HG03342 (cell line): ENCODE results near the gene CDK14.
A peak's percentile ranks its signal among the peaks of the same experiment; 100 is the strongest.

Experiments
- ATAC-seq: cut with Tn5 transposase; IDR thresholded peaks from one replicate; pipeline ENCODE4 v1.9.1; 2021; ENCODE audit warnings: mild to moderate bottlenecking, moderate library complexity; ENCODE audit not compliant: unreplicated experiment

The CDK14 gene

DNA sequence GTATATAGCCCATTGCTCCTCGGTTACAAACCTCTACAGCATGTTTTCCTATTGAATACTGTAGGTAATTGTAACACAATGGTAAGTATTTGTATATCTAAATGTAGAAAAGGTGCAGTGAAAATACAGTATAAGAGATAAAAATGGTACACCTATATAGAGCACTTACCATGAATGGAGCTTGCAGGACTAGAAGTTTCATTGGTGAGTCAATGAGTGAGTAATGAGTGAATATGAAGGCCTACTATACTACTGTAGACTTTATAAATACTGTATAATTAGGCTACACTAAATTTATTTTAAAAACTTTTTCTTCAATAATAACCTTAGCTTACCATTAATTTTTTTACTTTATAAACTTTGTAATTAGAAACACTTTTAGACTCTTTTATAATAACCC lies 239.7 kb downstream of the CDK14 start:
- ATAC-seq, result no peak

DNA sequence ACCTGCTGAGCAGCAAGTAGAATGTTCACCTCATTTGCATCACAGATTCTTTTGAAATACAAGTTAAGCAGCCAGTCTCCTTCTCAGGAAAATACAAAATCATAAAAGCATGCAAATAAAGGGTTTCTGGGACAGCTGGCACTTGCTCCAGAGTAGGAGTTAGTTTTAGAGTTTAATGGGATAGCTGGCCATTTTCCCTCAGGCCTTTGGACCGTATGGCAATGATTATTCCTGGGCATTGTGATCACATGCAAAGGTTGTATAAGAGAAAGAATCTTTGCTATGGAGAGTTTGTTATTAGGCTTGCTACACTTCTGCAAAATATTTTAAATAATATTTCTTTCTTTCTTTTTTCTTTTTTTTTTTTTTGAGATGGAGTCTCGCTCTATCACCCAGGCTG lies 240.8 kb downstream of the CDK14 start:
- no peak for ATAC-seq

DNA sequence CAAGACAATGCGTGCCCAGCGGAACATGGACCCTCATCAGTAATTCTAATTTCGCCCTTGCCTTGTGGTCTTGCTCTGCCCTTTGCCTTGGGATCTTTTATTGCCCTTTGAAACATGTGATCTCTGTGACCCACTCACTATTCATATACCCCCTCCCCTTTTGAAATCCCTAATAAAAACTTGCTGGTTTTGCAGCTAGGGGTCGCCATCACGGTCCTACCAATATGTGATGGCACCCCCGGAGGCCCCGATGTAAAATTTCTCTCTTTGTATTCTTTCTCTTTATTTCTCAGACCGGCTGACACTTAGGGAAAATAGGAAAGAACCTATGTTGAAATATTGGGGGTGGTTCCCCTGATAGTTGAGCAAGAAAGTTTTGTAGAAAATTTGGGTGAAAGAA lies 242.7 kb downstream of the CDK14 start:
- ATAC-seq, result no peak

DNA sequence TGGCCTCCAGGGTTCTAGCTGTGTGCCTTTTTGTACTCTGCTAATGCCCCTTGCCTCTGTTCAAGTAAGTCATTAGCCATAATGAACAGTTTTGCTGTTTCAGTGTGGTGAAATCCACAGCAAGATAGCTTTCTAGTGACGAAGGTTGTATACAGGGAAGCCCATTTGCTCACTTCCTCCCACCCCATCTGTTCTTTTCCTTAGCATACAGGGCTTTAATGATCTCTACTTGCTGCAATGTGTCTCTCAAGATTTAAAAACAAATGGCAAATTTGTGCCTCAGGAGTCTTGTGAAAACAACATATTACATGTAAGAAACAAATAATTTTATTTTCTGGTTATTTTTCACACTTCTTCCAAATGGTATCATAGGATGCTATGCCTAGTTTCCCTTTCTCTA lies 243.2 kb downstream of the CDK14 start:
- ATAC-seq, result no peak

DNA sequence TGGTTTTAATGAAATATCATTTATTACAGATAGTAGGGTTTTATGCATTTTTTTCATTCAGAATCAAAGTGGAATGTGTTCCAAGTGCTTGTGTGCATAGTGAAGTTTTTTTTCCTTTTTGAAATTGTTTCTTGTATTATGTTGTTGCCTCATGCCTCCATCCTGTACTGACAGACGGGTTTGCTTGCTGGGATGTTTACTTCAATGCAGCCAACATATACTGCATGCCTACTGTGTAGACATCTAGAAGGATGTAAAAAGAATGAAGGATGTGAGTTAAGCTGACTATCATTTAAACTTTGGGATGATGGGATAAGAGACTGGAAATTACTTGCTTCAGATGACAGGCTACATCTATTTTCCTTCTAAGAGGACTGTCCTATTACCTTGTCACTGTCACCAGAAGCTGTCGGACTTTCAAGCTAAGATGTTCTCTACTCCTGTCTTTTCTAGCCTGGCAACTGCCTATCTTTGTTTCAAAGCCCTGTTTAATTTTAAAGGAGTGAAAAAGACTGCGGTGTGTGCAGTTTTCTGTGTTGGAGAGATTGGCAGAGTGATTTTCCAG lies 243.7 kb downstream of the CDK14 start:
- ATAC-seq, result no peak

DNA sequence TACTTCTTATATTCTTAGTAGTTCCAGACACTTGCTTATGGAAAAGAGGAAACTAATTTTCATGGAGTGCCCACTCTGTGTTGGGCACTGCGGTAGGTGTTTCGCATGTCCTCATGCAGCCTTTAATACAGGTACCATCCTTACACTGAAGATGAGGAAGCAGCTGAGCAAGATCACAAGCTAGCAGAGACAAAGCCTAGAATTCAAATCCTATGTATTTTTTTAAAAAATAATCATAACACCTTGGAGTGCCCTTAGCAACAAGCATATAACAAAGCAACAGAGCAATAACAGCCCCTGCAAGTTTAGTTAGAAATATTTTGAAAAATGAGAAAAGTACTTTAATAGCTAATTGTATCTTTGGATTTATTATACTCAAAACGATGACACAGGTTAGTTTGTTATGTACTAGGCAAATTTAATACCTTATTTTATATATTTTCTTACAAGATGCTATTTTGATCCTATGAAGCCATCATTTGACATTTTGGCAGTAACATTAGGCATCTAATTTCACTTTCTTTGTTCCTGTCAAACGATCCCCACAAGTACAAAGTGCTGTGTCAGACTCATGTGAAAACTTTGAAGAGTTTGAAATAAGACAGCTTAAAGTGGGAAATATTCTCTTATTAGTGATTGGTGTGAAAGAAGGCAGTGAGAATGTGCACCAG lies 245.8 kb downstream of the CDK14 start:
- peak; percentile 67 for ATAC-seq

DNA sequence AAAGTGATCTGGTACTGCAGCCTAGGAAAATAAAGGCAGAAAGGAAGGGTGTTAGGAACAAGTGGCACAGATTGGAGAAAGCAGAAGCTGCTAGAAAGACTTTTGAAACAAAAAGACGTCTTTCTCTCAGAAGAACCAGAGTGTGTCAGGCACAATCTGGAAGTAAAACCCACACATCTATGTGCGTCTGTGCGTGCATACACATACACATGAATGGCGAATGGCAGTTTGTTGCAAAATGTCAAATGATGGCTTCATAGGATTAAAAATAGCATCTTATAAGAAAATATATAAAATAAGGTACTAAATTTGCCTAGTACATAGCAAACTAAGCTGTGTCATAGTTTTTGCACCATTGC lies 246.3 kb downstream of the CDK14 start:
- ATAC-seq, result no peak

DNA sequence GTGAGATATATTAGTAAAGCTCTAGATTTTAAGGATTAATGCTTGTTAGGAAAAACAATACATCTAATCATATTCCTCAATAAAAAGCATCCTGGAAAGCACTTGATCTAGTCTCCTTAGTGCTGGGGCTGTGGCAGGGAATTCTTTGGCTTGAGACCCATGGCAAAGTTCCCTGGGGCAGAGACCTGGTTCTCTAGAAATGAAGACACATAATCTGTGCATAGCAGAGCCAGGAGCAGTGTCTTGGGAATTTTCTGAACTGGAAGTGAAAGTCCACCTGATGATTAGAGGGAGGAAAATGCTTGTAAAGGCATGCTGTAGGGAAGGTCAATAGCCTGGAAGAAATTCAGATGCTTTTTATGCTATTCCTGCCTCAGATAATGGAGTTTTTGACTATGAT lies 247.4 kb downstream of the CDK14 start:
- no peak for ATAC-seq

DNA sequence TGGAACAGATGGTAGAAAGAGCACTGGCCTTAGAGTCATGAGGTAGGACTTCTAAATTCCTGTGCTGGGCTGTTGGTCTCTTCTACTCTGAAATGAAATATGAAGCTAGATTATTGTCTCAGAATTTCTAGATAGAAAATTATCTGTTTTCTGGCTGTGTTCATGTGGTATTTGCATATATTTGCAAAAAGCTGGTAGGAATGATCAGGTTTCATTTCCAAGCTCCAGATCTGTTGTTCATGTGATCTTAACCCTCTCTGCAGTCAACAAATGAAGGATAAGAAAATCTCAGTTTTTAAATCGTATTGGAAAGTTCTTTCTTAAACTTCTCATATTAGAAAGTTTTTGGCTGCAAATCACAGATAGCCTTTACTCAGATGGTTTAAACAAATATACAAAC lies 248.3 kb downstream of the CDK14 start:
- ATAC-seq, result no peak

DNA sequence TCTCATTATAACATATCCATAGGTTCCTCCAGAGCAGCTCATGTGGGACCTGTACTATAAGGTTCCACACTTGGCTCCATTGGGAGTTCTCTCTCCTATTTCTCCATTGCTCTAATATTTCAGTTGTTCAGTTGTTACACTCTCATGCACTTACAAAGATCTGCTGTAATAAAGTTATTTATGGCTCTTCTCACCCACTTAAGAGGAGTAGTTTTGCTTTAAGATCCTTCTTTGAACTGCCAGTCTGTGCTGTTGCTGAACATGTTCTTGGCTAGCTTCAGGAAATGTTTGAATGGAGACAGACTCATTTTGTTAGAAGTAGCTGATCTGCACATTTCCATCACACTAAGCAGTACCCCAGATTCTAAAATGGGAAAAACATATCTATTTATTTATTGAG lies 250.1 kb downstream of the CDK14 start:
- ATAC-seq, result no peak

DNA sequence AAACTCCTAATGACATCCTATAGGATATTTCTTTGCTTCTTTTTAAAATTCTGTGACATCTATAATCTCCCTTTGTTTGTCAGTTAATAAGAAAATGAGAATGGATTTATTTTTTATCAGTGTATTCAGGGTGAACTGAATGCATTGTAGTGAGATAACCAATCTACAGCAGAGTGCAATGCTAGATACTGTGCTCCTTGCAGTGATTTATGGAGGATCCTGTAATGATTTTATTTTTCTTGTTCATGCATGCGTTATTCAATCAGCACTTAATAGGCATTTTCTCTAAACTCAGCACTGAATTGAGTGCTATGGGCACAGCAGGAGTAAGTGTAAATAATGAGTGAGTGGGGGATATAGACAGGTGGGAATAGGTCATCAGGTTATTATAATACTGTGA lies 253.9 kb downstream of the CDK14 start:
- ATAC-seq, result no peak

DNA sequence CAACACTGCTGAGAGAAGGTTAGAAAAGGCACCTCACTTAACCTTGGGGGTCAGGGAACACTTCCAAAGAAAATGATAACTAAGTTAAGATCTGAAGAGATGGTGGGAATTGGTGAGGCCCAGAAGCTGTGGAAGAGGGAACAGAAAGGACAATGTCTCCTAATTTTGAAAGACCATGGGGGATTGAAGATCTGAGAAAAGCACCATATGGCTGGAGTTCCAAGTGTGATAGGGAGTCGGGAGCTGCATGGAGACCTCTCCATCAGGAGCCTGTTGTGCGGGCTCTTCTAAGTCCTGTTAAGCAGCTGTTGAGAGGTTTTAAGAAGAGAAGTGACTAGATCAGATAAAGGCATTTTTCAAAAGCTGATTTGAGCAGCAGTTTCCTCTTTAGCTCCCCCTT lies 254.3 kb downstream of the CDK14 start:
- ATAC-seq, result no peak

DNA sequence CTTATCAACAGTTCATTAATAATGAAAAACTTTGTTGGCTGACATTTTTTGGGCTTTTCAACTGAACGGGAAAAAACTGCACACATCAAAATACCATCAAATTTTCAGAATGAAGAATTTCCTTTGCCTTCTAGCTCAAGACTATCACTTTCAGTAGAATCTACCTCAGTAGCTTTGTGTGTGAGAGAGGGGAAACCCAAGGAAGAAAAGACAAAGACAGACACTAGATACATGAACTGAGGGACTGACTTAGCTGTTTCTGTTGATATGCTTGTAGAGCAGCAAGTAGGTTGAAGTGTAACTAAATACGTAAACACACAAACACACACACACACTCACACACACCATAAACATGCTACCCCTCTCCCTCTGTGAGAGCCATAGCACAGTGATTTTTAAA lies 257.1 kb downstream of the CDK14 start:
- peak; percentile 50 for ATAC-seq

DNA sequence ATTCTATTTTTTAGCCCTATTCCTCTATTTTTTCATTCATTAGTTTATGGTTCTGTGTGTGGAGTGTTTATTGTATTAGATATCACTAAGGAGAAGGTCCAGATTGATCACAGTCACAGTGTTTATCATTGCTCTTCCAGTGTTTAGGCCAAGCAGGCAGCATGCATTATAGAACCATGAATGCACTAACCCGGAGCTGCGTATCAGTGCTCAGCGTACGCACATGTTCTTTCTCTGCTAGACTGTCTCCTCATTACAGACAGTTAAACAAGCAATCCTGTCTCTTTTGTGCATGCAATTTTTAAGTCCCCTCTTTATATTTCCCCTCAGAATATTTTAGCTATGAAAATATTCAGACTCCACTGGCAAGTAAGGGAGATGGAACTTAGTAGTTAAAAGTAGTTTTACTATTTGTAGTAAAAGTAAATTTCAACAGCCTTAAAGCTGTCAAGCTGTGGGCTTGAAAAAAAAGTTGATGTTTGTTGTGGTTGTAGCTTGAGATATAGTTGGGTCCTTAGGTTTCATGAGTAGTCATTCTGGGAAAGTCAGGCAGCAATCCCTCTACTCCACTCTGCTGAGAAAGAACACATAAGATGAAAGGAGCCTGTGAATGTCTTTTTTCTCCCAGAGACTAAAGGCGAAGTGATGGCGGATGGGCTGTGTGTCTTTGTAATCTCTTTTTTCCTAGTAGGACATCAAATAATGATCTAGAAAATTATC lies 260.4 kb downstream of the CDK14 start:
- ATAC-seq, result no peak

DNA sequence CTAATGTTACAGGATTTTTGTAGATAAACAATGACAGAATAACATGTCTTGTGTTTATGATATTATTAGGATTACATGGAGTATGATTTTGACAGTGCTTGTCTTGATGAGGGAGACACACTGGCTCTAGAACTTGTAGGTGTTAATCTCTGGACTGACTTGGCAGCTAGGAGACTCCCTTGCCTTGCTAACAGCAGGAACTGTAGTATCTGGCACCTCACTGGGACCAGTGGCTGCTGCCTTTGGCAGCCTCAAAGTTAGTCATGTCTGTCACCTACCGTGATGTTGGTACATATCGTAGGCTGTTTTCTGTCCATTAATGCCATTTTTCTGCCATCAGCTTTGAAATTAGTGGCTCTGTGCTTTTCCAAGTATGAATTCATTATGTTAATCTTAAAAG lies 261.5 kb downstream of the CDK14 start:
- no peak for ATAC-seq

DNA sequence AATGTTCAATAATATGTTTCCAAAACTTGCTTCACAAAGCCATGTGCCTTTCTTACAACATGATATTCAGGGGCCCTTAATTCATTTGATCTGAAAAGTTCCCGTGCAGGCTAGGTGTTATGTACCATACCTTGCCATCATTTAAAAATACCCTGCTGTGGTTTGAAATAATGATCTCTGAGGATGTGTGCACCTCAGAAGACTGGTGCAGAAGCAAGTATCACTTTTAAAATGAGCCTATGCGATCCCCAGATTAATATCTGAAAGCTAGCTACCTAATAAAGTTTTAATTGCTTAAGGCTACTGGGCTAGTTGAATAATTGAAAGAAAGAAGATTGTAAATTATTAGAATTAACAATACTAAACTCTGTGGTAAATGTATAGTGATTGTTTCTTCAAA lies 262.4 kb downstream of the CDK14 start:
- no peak for ATAC-seq

DNA sequence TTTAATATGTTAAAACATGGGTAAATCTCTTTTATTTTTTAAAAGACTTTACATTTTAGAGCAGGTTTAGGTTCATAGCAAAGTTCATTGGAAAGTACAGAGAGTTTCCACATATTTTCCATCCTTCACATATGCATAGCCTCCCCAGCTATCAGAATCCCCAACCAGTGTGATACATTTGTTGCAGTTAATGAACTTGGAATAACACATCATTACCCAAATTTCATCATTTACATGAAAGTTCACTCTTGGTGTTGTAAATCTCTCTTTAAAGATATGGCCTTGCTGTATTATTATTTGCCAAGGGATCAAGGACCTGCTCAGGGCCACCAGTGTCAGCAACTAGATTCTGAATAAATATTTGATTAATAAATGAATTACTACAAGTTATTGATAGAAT lies 263.4 kb downstream of the CDK14 start:
- no peak for ATAC-seq

DNA sequence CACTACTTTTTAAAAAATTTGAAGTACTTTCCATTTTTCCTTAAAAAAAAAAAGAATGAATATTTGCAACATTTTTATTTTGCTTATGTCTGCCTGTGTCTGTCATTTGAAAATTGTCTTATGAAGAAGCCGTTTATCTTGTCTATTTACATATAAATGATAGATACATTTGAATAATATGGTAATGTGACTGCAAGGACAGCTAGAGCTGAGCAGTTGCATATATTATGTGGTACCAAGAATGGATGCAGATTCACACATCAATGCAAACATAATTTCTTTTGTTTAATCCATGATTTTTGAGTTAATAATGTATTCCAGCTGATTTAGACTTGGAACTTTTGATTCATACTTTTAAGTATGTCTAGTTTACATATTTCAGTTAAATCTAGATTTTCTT lies 268.0 kb downstream of the CDK14 start:
- no peak for ATAC-seq

DNA sequence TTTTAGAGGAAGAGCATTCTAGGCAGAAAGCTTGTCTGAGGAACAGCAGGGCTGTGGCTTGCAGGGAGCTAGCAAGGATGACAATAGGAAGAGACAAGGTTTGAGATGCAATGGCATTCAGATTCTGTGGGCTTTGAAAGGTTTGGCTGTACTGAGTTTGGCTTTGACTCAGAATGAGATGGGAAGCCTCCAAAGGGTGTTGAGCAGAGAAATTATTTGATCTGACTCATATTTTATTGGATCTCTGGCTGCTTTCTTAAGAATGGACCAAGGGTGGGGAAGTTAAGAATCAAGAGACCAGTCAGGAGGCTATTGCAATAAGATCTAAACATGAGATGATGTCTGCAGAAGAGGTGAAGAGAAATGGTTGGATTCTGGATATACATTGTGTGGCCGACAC lies 273.2 kb downstream of the CDK14 start:
- no peak for ATAC-seq

DNA sequence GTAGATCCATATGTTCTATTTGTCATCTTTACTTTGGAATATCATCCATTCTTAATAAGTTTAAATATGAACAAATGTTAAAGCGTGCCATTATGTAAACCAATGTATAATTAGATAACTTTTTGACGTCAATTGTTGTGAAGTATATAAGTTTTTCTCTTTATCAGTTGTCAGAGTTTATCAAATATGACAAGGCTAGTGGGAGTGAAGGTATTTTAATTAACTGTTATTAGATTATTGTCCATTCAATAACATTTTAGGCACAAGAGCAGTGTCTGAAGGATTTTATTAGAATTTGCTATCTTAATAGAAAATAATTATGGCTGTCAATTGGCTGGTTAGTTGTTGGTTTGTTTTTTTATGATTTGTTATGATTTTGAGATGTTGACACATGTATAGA lies 280.6 kb downstream of the CDK14 start:
- no peak for ATAC-seq

DNA sequence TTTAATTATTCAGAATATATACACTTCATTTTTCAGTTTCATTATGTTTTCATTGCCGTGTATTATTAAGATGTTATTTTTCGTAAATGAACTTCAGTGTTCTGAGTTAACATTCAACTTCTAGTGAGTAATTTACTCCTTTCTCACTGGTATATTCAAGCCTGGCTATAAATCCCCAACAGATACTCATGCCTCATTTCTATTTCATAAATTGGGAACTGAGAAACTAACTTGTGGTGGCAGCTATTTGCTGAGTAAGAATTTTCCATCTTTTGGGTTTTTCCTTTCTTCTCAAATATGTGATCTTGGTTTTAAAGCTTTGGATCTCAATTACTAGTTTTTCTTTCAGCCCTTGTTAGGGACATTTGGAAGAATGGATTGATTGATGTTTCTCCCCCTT lies 281.1 kb downstream of the CDK14 start:
- peak; percentile 63 for ATAC-seq

DNA sequence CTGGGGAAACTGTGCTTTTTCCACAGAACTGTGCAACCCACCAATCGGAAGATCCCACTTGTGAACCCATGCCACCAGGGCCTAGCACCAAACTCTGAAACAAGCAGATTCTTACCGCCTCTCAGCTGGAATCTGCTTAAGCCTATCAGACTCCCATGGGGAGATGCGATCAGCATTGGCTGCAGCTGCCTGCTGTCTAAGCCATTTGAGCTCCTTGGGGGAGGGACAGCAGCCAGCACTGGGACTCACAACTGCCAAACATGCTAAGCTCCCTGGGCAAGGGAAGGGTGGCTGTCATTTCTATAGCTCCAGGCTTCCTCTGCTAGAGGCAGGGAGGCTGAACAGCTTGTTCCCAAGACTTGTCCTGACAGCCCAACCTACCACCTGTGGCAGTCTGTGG lies 283.8 kb downstream of the CDK14 start:
- ATAC-seq, result no peak

DNA sequence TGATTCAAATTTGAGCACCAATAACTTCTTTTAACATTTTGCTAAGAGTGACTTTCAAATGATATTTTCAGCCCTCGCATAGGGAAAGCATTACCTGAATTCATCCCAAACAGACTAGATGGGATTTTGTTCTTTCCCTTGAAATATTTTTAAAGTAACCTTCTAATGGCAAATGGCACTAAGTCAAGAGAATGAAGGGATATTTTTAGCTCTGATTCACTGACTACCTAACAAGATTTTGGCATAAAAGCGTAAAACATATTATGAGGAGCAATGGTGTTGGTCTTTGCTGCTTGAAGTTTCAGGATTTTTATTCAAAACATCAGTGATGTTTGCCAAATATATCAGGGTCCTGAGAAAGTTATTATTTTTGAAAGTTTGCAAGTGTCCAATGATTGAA lies 290.3 kb downstream of the CDK14 start:
- ATAC-seq, result no peak
